ENCODE data around the gene CD69.
"Not testable (repeated sequence)": the region's sequence is repeated elsewhere in the genome, so short reads cannot be mapped to it uniquely, and the experiment has no call there.

CD69 gene

DNA sequence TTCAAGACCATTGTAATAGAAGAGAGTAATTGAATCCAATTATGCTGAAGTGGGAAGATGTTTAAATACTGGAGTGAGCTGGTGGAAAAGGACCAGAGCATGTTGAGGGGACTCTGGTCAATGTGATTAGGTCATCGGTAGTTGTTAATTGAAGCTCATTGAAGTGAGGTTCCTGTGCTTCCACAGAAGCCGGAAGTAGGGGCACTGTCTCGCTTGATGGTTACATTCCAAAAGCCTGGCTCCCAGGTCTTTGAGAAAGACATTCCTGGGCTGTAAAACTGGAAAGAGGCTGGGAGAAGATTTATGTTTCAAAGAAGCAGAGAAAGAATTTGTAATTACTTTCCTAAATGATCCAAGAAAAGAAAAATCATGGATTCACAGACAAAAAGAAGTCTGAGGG, 15.5 kb downstream of the CD69 start:
- DNase-seq: no peak

DNA sequence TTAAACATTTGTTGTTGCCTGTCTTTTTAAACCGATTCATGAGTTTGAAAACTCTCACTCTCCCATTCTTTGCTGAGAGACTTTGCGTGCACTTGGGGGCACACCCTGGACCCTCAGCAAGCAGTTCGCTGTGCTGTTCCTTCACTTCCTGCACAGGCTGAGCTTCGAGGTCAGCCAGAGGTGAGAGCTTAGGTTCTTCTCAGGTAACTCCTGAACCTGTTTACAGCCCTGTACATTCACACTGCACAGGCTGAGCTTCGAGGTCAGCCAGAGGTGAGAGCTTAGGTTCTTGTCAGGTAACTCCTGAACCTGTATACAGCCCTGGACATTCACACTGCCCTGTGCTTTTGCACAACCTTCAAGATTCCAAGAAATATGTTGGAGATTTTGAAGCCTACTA, 18.0 kb downstream of the CD69 start:
- no peak for DNase-seq

DNA sequence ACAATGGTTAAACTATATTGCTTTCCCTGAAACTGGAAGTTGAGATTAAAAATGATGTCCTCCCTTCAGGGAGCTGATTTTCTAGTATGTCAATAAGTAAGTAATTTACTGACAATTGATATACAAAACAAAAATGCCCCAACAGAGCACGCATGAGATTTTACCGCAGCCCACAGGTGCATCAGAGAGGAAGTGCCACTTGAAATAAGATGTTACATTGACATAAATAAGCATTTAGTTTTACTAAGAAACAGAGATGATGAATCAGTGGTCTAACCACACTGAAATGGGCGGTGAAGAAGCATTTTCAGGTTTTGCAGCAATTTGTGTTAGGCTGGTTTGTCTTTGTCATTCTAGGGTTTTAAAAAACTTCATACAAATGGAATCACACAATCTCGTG, 19.0 kb downstream of the CD69 start:
- no peak for DNase-seq

DNA sequence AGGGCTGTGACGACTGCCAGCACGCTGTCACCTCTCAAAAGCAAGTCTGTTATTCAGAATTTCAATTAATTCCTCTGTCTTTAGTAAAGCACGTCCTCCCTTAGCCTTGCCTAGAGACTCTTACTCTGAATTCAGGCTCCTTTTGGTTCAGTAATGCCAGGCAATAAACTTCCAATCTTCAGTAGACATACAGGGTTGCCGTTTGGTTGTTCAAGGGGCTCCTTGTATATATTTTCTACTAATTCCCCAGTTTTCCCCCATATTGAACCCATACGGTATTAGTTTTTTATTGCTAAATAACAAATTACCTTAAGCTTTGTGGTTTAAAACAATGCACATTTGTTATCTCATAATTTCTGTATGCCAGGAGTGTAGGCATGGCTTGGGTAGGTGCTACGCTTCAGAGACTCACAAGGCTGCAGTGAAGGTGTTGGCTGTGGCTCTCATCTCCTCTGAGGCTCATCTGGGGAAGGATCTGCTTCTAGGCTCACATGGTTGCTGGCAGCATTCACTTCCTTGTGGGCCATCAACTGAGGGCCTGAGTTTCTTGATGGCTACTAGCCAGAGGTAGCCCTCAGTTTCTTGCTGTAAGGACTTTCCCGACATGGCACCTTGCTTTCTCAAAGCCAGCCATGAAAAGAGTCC, 20.5 kb downstream of the CD69 start:
- DNase-seq: no peak

DNA sequence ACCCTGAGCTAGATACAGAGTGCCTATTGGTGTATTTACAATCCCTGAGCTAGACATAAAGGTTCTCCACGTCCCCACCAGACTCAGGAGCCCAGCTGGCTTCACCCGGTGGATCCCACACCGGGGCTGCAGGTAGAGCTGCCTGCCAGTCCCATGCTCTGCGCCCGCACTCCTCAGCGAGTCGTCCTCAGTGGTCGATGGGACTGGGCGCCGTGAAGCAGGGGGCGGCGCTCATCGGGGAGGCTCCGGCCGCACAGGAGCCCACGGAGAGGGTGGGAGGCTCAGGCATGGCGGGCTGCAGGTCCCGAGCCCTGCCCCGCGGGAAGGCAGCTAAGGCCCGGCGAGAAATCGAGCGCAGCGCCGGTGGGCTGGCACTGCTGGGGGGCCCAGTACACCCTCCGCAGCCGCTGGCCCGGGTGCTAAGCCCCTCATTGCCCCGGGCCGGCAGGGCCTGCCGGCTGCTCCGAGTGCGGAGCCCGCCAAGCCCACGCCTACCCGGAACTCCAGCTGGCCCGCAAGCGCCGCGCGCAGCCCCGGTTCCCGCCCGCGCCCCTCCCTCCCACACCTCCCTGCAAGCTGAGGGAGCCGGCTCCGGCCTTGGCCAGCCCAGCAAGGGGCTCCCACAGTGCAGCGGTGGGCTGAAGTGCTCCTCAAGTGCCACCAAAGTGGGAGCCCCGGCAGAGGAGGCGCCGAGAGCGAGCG, 21.1 kb downstream of the CD69 start:
- not testable (repeated sequence) for DNase-seq

DNA sequence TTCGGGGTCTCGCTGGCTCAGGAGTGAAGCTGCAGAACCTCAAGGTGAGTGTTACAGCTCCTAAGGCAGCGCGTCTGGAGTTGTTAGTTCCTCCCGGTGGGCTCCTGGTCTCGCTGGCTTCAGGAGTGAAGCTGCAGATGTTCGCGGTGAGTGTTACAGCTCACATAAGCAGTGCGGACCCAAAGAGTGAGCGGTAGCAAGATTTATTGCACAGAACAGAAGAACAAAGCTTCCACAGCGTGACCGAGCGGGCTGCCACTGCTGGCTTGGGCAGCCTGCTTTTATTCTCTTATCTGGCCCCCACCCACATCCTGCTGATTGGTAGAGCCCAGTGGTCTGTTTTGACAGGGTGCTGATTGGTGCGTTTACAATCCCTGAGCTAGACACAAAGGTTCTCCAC, 21.8 kb downstream of the CD69 start:
- DNase-seq: not testable (repeated sequence)

DNA sequence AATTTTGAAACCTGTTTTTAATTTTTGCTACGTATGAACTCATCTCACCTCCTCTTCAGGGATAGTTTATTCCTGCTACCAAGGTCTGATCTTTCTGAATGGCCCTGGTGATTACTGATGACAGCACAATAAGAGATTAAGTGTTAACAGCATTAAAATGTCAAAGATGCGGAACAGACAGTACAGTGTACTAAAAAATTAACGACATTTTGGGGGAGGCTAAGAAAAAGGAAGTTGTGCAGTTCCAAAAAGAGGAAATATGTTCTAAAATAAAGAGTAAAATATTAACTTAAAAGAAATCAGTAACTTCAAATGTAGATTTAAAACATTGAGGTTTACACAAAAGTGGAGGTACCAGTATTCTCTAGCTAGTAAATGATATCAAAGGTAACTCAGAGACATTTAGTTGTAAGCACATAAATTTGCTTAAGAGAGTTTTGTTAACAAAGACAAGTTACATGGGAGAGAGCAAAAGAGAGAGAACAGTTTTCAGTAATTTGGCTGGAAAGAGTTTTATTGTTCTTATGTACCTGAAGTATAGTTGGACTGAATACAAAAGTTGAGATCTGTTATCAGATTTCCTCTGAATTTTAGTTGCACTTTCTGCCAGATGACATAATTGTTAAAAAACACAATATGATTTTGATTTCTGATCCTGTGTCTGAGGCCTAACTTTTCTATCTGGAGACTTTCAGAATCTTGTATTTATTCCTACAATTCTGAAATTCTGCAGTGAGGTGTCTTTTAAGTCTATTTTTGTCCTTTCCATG, 23.6 kb downstream of the CD69 start:
- no peak for DNase-seq

DNA sequence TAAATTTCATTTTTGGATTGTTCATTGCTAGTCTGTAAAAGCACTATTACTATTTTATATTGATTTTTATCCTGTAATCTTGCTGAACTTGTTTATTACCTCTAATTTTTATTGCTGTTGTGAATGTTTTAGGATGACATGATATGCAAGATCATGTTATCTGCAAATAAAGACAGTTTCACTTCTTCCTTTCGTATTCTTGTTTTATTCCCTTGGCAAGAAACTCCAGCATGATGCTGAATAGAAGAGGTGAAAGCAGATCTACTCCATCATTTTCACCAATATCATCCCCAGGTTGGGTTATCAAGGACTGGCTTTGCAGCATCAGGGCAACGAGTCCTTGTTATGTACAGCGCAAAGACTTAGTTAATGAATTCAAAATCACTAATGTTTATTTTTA, 25.1 kb downstream of the CD69 start:
- DNase-seq: no peak

DNA sequence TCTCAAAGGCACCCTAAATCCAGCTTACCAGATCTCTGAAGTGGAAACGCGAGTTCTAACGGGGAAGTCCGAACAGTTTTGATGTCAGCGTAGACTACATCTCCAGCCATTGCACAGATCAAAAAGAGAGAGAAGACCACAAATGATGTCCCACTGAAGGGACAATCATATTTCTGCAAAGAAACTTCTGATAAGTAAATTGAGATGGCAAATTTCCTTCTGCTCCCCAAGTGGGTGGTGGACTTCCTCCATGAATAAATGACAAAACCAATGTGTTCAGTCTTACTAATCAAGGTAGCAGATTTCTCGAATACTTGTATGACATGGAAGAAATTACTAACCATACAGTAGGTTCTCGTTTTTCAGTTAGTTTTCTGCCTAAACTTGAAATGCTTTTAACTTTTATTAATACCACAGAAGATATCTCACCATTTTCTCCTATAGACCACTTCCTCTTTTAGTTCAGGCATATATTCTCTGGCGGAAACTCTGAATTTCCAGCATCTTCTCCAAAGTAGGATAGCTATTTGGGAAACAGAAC, 27.7 kb downstream of the CD69 start, which contains the start of gene CLECL1:
Gene CLECL1, minus strand, starts transcription at position 177 of the 541 bp plus-strand sequence.
- no peak for DNase-seq

DNA sequence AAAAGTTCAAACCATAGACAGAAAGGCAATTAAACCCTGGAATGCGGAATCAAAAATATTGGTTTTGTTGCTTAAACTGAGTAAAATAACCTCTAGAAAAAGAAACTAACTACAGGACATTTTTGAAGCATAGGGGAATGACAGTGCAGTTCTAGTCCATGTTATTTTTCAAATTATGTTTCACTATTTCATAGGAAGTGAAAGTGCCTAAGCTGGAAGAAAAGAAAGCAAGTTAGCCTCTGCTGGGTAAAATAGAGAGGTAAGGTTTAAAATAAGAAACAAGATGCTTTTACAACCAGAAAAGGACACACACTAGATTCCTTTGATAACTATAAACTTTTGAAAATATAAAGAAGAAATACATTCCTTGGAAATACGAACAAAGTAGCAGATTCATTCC, 28.9 kb downstream of the CD69 start:
- no peak for DNase-seq

DNA sequence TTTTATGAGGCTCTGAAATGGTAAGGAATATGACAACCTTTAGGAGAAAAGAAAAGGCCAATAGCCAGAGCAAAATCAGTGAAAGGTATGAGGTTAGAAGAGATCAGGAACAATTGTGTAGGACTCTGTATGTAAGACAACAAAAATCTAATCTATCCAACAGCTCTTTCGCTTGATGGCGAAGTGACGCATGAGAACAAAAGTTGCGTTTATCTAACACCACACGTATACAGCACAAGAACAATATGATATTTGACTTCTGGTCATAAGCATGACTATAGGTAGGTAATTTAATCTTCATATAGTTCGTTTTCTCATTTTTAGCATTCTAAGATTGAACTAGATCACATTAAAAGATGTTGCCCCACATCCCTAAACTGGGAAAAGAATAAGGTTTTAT, 29.3 kb downstream of the CD69 start:
- DNase-seq: no peak

DNA sequence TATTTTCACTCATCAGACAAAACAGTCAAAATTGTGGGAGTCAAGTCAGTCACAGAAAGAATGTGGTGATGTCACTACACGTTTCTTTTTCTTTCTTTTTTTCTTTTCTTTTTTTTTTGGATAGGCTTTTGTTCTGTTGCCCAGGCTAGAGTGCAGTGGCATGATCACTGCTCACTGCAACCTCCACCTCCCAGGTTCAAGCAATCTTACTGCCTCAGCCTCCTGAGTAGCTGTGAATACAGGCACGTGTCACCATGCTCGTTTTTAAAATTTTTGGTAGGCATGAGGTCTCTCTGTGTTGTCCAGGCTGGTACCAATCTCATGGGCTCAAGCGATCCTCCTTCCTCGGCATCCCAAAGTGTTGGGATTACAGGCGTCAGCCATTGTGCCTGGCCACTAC, 30.1 kb downstream of the CD69 start:
- DNase-seq: no peak

DNA sequence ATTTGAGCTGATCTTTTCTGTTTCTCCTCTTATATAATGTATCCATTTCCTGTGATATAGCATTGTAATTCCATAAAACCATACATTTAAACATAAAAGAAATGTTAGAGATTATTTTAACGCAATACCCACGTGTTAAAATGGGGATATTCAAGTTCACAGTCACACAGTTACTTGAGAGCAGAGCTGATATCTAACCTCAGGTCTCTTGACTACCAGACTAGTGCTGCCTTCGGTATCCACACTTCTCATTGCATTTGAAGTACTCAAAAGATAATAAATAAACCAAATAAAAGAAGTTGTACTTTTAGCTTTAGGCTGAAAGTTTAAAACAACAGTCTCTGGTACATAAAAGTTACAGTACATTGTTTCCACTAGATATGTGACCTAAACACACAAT, 30.7 kb downstream of the CD69 start:
- DNase-seq: no peak

DNA sequence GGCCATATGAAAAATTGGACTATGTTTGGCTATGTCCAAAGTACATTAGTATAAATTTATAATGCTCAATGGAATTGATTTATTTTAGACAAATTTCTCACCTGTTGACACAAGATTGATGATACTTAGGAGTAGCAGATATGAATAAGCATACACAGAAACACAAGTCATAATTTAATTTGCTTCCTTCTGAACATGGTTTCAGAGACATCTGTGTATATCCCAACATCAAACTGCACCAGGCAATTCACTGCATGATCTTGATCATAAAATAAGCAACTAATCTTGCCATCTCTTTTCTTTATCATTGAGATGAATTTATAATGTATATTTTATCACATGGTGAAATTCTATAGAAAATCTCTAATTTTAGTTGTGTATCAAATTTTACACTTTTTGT, 31.6 kb downstream of the CD69 start:
- no peak for DNase-seq

DNA sequence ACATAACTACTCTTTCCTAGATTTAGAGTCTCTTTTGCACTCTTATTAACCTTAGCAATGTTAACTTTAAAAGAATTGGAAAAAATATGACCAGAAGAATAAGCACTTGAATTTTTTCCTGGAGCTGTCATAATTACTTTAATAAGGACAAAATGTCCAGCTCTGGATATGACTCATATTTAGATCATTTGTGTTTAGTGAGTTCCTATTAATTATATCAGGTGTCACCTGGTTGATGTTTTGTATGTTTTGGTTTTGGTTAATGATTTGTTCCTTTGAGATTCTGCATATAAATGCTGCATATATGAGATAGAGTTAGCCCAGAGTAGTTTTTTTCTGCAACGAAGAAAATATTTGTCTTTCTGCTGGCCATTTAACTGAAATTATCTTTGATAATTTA, 32.9 kb downstream of the CD69 start:
- no peak for DNase-seq

DNA sequence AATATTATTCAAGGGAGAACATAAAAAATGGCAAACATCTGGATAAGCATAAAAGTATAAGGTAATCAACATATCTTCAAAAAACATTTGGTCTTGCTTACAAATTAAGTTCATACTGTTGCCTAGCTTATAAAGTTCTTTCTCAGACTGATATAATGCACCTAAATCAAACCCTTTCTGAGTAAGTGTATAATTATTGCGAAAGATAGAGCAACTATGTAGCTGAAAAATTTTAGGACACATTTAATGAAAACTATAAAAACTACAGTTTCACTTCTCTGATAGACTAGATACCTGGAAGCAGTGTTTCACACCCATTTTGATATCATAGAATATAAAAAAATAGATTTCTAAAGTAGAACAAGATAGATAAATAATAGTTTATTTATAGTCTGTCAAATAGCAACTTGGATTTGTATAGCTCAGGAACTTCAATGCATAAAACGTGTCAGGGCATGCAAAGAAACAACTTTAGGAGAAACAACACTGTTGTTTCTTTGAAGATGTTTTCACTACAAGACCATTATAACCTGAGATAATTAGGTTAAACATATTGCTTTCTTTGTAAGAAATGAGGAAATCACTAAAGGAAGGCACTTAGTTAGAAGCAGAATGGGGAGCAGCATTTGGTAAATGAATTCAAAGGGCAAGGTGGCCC, 35.4 kb downstream of the CD69 start:
- no peak for DNase-seq

DNA sequence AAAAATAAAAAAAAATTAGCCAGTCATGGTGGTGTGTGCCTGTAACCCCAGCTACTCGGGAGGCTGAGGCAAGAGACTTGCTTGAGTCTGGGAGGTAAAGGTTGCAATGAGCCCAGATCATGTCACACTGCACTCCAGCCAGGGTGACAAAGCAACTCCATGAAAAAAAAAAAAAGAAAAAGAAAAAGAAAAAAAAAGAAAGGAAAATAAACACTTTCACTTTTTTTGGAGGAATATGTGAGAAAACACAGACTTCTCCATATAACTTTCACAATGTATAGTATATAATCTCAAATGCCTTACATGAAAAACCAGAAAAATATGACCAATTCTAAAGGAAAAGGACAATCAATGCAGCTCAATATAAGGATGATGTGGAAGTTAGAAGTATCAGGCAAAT, 36.7 kb downstream of the CD69 start:
- DNase-seq: no peak

DNA sequence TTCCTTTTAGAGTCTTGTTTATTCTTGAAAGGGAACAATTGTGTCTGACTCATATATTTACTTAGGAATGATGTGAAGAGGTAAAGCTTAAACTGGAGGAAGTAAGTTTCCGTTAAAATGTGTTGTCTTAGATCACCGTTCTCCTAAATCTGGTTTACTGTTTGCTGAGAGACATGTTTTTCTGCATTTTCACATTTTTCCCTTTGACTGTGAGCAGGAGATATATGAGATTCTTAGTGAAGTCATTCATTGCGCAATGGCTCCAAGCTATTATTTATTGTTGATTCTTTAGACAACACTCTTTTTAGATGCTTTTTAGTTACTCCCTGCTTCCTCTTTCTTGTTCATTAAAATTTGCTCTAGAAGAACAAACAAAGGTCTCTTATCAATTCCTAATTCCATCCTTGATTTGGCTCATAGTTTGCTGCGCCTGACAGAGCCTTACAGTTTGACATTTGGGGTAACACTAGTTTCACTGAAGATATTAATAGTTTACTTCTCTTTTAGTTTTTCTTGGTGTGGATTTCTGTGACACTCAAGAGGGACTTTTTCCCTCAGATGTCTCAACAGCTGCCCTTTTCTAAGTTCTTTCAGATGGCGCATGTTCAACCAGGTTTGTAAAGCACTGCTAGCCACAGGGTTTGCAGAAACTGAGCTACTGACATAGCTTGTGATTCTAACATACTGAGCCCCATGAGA, 39.2 kb downstream of the CD69 start:
- DNase-seq: no peak

DNA sequence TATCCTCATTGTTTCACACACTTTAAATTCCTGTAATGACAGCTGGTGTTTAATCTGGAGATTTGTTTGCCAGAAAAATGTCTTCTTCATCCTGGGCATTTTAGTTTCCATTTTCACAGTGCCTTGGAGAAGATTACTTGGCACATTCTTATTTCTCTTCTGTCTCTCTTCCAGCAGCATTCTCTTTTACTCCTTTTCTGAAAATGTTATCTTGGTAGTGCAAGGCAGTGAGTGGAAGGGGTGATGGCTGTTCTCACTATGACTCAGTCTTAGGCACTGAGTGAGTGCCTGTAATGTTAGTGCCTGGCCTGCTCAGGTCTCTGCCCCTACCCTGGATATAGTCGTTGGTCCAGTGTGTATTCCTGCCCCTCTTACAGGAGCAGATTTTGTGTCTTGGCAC, 40.9 kb downstream of the CD69 start:
- DNase-seq: no peak

DNA sequence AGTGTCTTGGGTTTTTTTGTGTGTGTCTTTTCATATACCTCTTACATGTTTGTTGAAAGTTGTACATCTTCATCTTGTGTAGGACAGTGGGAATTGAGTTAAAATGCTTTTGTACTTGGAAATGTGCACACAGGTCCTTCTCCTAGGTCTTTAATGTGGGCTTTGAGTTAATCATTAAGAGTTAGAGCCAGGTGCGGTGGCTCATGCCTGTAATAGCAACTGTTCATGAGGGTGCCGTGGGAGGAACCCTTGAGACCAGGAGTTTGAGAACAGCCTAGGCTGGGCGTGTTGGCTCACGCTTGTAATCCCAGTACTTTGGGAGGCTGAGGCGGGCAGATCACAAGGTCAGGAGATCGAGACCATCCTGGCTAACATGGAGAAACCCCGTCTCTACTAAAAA, 41.7 kb downstream of the CD69 start:
- no peak for DNase-seq

DNA sequence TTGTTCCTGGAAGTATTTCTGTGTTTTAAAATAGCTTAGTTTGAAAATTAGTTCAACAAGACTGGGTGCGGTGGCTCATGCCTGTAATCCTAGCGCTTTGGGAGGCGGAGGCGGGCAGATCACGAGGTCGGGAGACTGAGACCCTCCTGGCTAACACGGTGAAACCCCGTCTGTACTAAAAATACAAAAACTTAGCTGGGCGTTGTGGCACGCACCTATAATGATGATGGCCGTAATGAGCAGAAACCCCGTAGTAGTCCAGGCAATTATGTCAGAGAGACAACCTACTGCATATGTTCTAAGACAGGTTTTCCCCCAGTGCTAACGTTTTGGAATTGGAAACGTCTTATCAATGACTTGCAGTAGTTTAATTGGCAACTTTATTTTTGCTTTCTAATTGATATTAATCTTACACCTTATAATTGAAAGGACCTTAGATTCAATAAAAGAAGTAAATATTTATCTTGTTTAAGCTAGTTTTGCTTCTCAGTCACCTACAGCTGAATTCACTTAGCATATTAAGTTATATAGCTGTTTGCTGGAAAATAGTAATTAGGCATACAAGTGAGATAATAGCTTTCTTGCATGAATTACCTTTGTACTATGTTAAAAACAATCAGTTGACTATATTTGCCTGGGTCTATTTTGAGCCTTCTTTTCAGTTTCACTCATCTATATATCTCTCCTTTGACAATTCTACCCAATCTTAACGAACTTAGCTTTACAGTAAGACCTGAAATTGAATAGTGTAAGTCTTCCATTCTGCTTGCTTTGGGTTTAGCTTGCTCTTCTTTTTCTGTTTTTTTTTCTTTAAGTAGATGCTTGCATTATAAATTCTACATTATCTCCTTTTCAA, 43.4 kb downstream of the CD69 start:
- no peak for DNase-seq
